SU-DHL-6 (cell line): ENCODE data around the gene CTNND2.

Experiments used
- EZH2phosphoT487 ChIP-seq: fragments of 200-600 bp; sonication (generic), shearing (Covaris generic); conservative IDR thresholded peaks from 2 replicates; pipeline ENCODE4 v1.6.1; 2018; ENCODE audit warnings: mild to moderate bottlenecking, antibody characterized with exemption, low read length, moderate library complexity, mixed read lengths
- TF ChIP-seq, protein P1 (sequence below): fragments of 200-600 bp; sonication (generic); IDR thresholded peaks from one replicate; pipeline ENCODE4 v1.5.1; 2017; ENCODE audit warnings: antibody characterized with exemption, mild to moderate bottlenecking, low read length, moderate library complexity; ENCODE audit not compliant: insufficient read depth, poor library complexity, severe bottlenecking

DNA sequence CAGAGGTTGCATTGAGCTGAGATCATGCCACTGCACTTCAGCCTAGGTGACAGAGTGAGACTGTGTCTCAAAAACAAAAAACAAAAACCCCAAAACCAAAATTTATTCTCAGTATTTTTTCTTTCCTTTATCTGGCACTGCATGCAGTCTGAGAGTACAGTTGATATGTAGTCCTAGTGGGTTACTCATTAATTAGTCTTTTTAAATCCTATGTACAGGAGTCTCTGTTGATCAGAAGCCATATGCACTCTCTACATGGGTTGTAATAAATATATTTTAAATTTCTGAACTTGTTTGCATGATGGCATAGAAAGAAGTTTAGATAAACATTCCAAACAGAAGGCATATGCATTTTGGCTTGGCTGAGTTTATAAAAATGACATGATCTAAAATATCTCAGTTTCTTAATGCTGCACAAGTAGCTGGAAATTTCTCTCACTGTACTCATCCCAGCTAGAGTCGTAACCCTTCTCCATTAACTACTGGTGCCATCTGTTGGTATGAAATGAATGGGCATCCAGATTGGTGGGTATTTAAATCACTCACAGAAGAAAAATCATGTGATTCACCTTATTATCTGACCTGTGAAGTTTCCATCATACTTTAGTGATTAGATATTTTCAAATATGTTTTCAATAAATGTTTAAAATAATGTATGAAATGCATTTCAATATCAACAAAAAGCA, 284.8 kb downstream of the CTNND2 start:
- TF ChIP-seq, protein P1, sequence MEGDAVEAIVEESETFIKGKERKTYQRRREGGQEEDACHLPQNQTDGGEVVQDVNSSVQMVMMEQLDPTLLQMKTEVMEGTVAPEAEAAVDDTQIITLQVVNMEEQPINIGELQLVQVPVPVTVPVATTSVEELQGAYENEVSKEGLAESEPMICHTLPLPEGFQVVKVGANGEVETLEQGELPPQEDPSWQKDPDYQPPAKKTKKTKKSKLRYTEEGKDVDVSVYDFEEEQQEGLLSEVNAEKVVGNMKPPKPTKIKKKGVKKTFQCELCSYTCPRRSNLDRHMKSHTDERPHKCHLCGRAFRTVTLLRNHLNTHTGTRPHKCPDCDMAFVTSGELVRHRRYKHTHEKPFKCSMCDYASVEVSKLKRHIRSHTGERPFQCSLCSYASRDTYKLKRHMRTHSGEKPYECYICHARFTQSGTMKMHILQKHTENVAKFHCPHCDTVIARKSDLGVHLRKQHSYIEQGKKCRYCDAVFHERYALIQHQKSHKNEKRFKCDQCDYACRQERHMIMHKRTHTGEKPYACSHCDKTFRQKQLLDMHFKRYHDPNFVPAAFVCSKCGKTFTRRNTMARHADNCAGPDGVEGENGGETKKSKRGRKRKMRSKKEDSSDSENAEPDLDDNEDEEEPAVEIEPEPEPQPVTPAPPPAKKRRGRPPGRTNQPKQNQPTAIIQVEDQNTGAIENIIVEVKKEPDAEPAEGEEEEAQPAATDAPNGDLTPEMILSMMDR = no peak
- no peak for TF ChIP-seq EZH2phosphoT487
